ENCODE data around the gene KRTAP10-4.

Gene KRTAP10-4

DNA sequence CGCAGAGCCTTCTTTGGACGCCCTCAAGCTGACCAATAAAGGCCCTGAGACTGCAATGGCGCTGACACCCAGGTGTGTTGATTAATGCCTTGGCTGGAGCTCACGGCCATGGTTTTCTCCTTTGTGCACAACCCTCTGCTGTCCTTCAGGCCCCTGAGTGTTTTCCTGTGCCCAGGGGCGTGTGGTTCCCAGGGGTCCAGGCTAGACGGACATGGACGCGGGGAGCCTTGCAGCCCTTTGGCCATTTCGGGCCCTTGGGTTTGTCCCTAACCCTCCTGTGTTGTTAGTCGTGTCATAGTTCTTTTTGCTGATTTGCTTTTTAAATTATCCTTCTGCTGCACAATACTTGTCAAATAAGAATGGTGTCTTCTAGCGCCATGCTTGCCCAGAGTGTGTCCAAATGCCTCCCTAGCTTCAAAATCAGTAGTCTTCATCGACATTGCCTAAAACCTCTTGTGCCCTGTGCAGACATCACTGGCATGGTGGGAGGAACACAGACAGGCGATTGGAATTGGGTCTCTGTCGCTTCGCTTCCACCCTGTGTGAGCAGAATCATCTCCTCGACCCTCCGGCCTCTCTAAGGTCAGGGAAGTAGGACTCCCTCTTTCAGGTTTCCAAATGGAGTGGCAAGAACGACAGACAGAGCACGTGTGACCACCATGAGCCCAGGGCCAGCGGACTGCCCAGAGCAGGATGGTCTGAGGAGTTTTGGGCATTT is 1.9 kb downstream of the KRTAP10-4 start:
- H3K4me3 ChIP-seq (ENCODE audit: low read length) = no peak overlapping the region
- no peak overlapping the region for H3K4me2 ChIP-seq (ENCODE audit: low read length)
- H3K9me2 ChIP-seq (replicated peaks; ENCODE audit: control insufficient read depth, low read length) = no peaks in the 10 kb centered on the region
- H3K27ac ChIP-seq (ENCODE audit: low read depth, low read length) = no peak overlapping the region
- no peaks in the 10 kb centered on the region for H3F3A ChIP-seq (ENCODE audit: control insufficient read depth, insufficient read depth)
- no peaks in the 10 kb centered on the region for H3K79me2 ChIP-seq (ENCODE audit: control insufficient read depth, low read length)
- no peaks in the 10 kb centered on the region for H4K20me1 ChIP-seq (ENCODE audit: control insufficient read depth, insufficient read depth, low read depth, low read length)
- H3K4me1 ChIP-seq (ENCODE audit: control insufficient read depth, low read length) = no peaks in the 10 kb centered on the region
- H3K9me3 ChIP-seq (ENCODE audit: control insufficient read depth, insufficient read depth, low read length) = 0 out of 2 replicates have a peak, but pooled peaks cover 3% of the 10 kb centered on the region
- no peak for TF ChIP-seq EZH2phosphoT487 (IDR thresholded peaks at IDR 0.05; ENCODE audit: borderline replicate concordance, low read length)
- TF ChIP-seq, protein P1, sequence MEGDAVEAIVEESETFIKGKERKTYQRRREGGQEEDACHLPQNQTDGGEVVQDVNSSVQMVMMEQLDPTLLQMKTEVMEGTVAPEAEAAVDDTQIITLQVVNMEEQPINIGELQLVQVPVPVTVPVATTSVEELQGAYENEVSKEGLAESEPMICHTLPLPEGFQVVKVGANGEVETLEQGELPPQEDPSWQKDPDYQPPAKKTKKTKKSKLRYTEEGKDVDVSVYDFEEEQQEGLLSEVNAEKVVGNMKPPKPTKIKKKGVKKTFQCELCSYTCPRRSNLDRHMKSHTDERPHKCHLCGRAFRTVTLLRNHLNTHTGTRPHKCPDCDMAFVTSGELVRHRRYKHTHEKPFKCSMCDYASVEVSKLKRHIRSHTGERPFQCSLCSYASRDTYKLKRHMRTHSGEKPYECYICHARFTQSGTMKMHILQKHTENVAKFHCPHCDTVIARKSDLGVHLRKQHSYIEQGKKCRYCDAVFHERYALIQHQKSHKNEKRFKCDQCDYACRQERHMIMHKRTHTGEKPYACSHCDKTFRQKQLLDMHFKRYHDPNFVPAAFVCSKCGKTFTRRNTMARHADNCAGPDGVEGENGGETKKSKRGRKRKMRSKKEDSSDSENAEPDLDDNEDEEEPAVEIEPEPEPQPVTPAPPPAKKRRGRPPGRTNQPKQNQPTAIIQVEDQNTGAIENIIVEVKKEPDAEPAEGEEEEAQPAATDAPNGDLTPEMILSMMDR (IDR thresholded peaks at IDR 0.05; ENCODE audit: low read depth, low read length, poor library complexity, severe bottlenecking) = no peak
- no peaks in the 10 kb centered on the region for H3K36me3 ChIP-seq (ENCODE audit: control insufficient read depth, low read length)
- no peaks in the 10 kb centered on the region for H3K27me3 ChIP-seq (ENCODE audit: control insufficient read depth, low read length)

DNA sequence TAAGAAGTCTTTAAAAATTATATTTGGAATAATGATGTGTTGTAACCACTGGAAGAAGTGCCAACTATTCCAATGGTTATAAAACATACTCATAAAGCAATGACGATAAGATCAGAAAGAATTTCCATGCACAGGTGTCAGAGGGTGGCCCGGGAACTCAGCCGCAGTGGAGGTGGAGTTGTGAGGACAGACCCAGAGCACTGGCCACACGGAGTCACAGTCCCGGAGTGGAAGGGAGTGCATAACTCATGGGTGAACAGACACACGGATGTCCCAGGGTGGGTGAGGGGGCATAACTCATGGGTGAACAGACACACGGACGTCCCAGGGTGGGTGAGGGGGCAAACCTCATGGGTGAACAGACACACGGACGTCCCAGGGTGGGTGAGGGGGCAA is 2.5 kb downstream of the KRTAP10-4 start:
- Histone ChIP-seq H3K9me3 (ENCODE audit: control insufficient read depth, insufficient read depth, low read length) (0 out of 2 replicates have a peak, but pooled peaks cover 3% of the 10 kb centered on the region), H3K4me2 (ENCODE audit: low read length) (no peak overlapping the region), H3K79me2 (ENCODE audit: control insufficient read depth, low read length) (no peaks in the 10 kb centered on the region), H3F3A (ENCODE audit: control insufficient read depth, insufficient read depth) (no peaks in the 10 kb centered on the region), H3K27ac (ENCODE audit: low read depth, low read length) (no peak overlapping the region), H4K20me1 (ENCODE audit: control insufficient read depth, insufficient read depth, low read depth, low read length) (no peaks in the 10 kb centered on the region), H3K4me3 (ENCODE audit: low read length) (no peak overlapping the region), H3K4me1 (ENCODE audit: control insufficient read depth, low read length) (no peaks in the 10 kb centered on the region), H3K9me2 (replicated peaks; ENCODE audit: control insufficient read depth, low read length) (no peaks in the 10 kb centered on the region), H3K27me3 (ENCODE audit: control insufficient read depth, low read length) (no peaks in the 10 kb centered on the region), H3K36me3 (ENCODE audit: control insufficient read depth, low read length) (no peaks in the 10 kb centered on the region)
- TF ChIP-seq, protein P1 (IDR thresholded peaks at IDR 0.05; ENCODE audit: low read depth, low read length, poor library complexity, severe bottlenecking) = no peak
- no peak for TF ChIP-seq EZH2phosphoT487 (IDR thresholded peaks at IDR 0.05; ENCODE audit: borderline replicate concordance, low read length)

DNA sequence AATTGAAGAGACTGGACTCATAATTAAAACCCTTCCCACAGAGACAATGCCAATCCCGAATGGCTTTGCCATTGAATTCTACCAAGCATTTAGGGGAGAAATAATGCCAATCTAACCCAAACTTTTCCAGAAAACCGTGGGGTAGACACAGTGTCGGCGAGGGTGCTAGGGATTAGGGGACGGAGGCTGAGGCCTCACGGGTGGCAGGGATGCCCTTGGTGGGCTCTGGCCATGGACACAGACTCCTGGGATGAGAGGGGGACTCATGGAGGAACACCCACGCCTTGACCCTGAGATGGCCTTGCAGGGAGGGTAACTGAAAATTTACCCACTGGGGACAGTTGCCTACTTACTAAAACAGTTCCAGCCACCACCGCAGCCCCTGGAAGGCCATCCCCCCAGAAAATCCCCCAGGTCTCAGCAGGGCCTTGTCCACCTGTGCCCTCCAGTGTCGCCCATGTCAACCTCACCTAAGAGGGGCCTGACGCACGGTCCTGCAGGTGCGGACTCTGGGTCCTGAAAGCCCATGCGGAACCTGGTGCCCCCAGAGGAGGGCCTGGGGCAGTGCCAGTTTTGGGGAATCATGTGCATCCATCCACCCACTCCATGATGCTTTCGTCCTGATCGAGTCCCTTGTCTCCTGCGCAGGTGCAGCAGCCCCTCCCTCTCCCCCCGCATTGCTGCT is 5.0 kb downstream of the KRTAP10-4 start:
- H3K9me3 ChIP-seq (ENCODE audit: control insufficient read depth, insufficient read depth, low read length) = peaks cover 13% of the 10 kb centered on the region; the same call in 1 of the 2 replicates

More for the DNA sequence above, 5.0 kb downstream of the KRTAP10-4 start:
- H3K4me2 ChIP-seq (ENCODE audit: low read length) = no peak overlapping the region
- H3K4me1 ChIP-seq (ENCODE audit: control insufficient read depth, low read length) = no peaks in the 10 kb centered on the region
- no peaks in the 10 kb centered on the region for H3K36me3 ChIP-seq (ENCODE audit: control insufficient read depth, low read length)
- H3K27me3 ChIP-seq (ENCODE audit: control insufficient read depth, low read length) = no peaks in the 10 kb centered on the region
- no peaks in the 10 kb centered on the region for H3K79me2 ChIP-seq (ENCODE audit: control insufficient read depth, low read length)
- H4K20me1 ChIP-seq (ENCODE audit: control insufficient read depth, insufficient read depth, low read depth, low read length) = no peaks in the 10 kb centered on the region
- no peak overlapping the region for H3K4me3 ChIP-seq (ENCODE audit: low read length)
- H3F3A ChIP-seq (ENCODE audit: control insufficient read depth, insufficient read depth) = no peaks in the 10 kb centered on the region
- H3K9me2 ChIP-seq (replicated peaks; ENCODE audit: control insufficient read depth, low read length) = no peaks in the 10 kb centered on the region
- H3K27ac ChIP-seq (ENCODE audit: low read depth, low read length) = no peak overlapping the region
- TF ChIP-seq EZH2phosphoT487 (IDR thresholded peaks at IDR 0.05; ENCODE audit: borderline replicate concordance, low read length) = no peak
- TF ChIP-seq, protein P1 (IDR thresholded peaks at IDR 0.05; ENCODE audit: low read depth, low read length, poor library complexity, severe bottlenecking) = no peak
